HCT116 (cell line): Measurements from ENCODE around the gene MAP3K2. TPM values are rescaled to one million over a fixed set of nuclear protein-coding genes. Genes with fewer than 3 reads are reported as not detected.

Experiments used
- ATAC-seq: fragments of 200-7000 bp; cut with Tn5 transposase; 2 replicates; pipeline ENCODE4 v1.9.1; 2020; ENCODE audit warnings: mild to moderate bottlenecking, moderate library complexity
- BruUV-seq: library from RNA; stranded (reverse); fragments of 400-500 nt; replicated peaks from 2 replicates; lab custom pipeline; 2021; lab: Mats Ljungman, UMichigan
- CTCF ChIA-PET: fragments of 300-600 bp; sonication (Branson Sonifier 250); formaldehyde crosslinking; loops from one replicate; lab custom pipeline; 2021; ENCODE audit warnings: antibody characterized with exemption; lab: Charles Lee
- POLR2A ChIA-PET: fragments of 300-600, 350-600 bp; sonication (Branson Sonifier 250); formaldehyde crosslinking; loops from one replicate; lab custom pipeline; 2021; ENCODE audit warnings: antibody characterized with exemption; lab: Charles Lee
- RAD21 ChIA-PET, 2 experiments: fragments of 300-600 bp; sonication (Branson Sonifier 250); formaldehyde crosslinking; loops; one replicate each; lab custom pipeline; 2023; ENCODE audit warnings: low total read pairs in 2 of 2; ENCODE audit not compliant: uncharacterized antibody in 2 of 2, unreplicated experiment in 2 of 2, low non-redundant PET in 1 of 2; lab: Charles Lee
- DNase-seq: peaks from one replicate; pipeline ENCODE4 v3.0.0-alpha.2; 2010; ENCODE audit warnings: low read depth, low spot score
- H2AFZ ChIP-seq: fragments of 200-600 bp; shearing (Covaris generic), sonication (generic); 2 replicates; pipeline ENCODE4 v1.6.1; 2017; ENCODE audit warnings: low read depth, mixed run types, mixed read lengths, antibody characterized with exemption, low read length; ENCODE audit not compliant: poor library complexity, severe bottlenecking
- H3K27ac ChIP-seq: 2 replicates; pipeline ENCODE4 v1.5.1; 2012; ENCODE audit warnings: low read depth, low read length
- H3K27me3 ChIP-seq: fragments of 200-600 bp; sonication (generic); 2 replicates; pipeline ENCODE4 v1.6.1; 2016; ENCODE audit warnings: mixed run types, low read length, mixed read lengths; ENCODE audit not compliant: insufficient read depth
- H3K36me3 ChIP-seq, 2 experiments: fragments of 200-500 bp in 1 of 2; fragments of 200-600 bp in 1 of 2; sonication (Bioruptor generic) in 1 of 2; sonication (generic) in 1 of 2; 2 replicates each; pipeline versions ENCODE4 v1.5.1 to v1.6.1; 2014 to 2016; ENCODE audit warnings: low read length in 2 of 2, inconsistent platforms in 1 of 2, mixed read lengths in 1 of 2, mixed run types in 1 of 2; ENCODE audit not compliant: insufficient read depth in 2 of 2, control insufficient read depth in 1 of 2
- H3K4me1 ChIP-seq, 2 experiments: fragments of 200-600 bp in 1 of 2; sonication (generic) in 1 of 2; 2 replicates each; pipeline versions ENCODE4 v1.5.1 to v1.6.1; 2012 to 2017; ENCODE audit warnings: low read length in 2 of 2, inconsistent platforms in 1 of 2, mild to moderate bottlenecking in 1 of 2, mixed read lengths in 1 of 2, mixed run types in 1 of 2, moderate library complexity in 1 of 2; ENCODE audit not compliant: insufficient read depth in 2 of 2, control insufficient read depth in 1 of 2
- H3K4me2 ChIP-seq: fragments of 200-600 bp; sonication (generic); 2 replicates; pipeline ENCODE4 v1.6.1; 2017; ENCODE audit warnings: mixed run types, low read length, mixed read lengths
- H3K4me3 ChIP-seq, 2 experiments: fragments of 200-600 bp in 1 of 2; sonication (generic) in 1 of 2; replicated peaks in 1 of 2; 2 replicates each; pipeline ENCODE4 v1.5.1; 2011 to 2016; ENCODE audit warnings: low read length in 2 of 2, control low read depth in 1 of 2, low read depth in 1 of 2, mild to moderate bottlenecking in 1 of 2, mixed read lengths in 1 of 2, mixed run types in 1 of 2
- H3K79me2 ChIP-seq: fragments of 200-600 bp; sonication (generic); 2 replicates; pipeline ENCODE4 v1.6.1; 2017; ENCODE audit warnings: mild to moderate bottlenecking, mixed run types, low read length, moderate library complexity, mixed read lengths; ENCODE audit not compliant: insufficient read depth
- H3K9ac ChIP-seq: fragments of 200-600 bp; sonication (generic); 2 replicates; pipeline ENCODE4 v1.6.1; 2016; ENCODE audit warnings: low read length, mixed read lengths
- H3K9me2 ChIP-seq: fragments of 200-600 bp; sonication (generic), shearing (Covaris generic); 2 replicates; pipeline ENCODE4 v1.6.1; 2017; ENCODE audit warnings: mixed run types, mild to moderate bottlenecking, moderate library complexity; ENCODE audit not compliant: insufficient read depth
- H3K9me3 ChIP-seq, 2 experiments: fragments of 200-500 bp in 1 of 2; fragments of 200-600 bp in 1 of 2; sonication (Bioruptor generic) in 1 of 2; sonication (generic) in 1 of 2; 2 replicates each; pipeline ENCODE4 v1.6.1; 2014 to 2017; ENCODE audit warnings: low read length in 2 of 2, mixed read lengths in 2 of 2, inconsistent platforms in 1 of 2, low read depth in 1 of 2, mild to moderate bottlenecking in 1 of 2, mixed run types in 1 of 2, moderate library complexity in 1 of 2; ENCODE audit not compliant: control insufficient read depth in 1 of 2, insufficient read depth in 1 of 2
- H4K20me1 ChIP-seq: fragments of 200-600 bp; sonication (generic), shearing (Covaris generic); 2 replicates; pipeline ENCODE4 v1.6.1; 2017; ENCODE audit warnings: mixed run types, mild to moderate bottlenecking, moderate library complexity; ENCODE audit not compliant: insufficient read depth
- CEBPB ChIP-seq: IDR thresholded peaks from 2 replicates; pipeline ENCODE4 v1.6.1; 2012; ENCODE audit warnings: low read depth
- EGR1 ChIP-seq: IDR thresholded peaks from 2 replicates; pipeline ENCODE4 v1.6.1; 2012; ENCODE audit warnings: low read depth
- ELF1 ChIP-seq: IDR thresholded peaks from 2 replicates; pipeline ENCODE4 v1.6.1; 2012; ENCODE audit warnings: low read depth, borderline replicate concordance
- EZH2 ChIP-seq: fragments of 200-600 bp; sonication (generic); IDR thresholded peaks from 2 replicates; pipeline ENCODE4 v1.6.1; 2017; ENCODE audit warnings: antibody characterized with exemption, mixed run types
- EZH2phosphoT487 ChIP-seq: fragments of 200-600 bp; IDR thresholded peaks from 2 replicates; pipeline ENCODE4 v1.6.1; 2018; ENCODE audit warnings: antibody characterized with exemption, borderline replicate concordance
- MAX ChIP-seq: IDR thresholded peaks from 2 replicates; pipeline ENCODE4 v1.6.1; 2012
- POLR2A ChIP-seq: IDR thresholded peaks from 2 replicates; pipeline ENCODE4 v1.7.0; 2011; ENCODE audit warnings: borderline replicate concordance; ENCODE audit not compliant: insufficient read depth, insufficient read length; ENCODE audit errors: extremely low read depth
- POLR2AphosphoS5 ChIP-seq: IDR thresholded peaks from 2 replicates; pipeline ENCODE4 v1.6.1; 2011; ENCODE audit warnings: mild to moderate bottlenecking, low read depth, low read length, moderate library complexity
- RAD21 ChIP-seq: IDR thresholded peaks from 2 replicates; pipeline ENCODE4 v1.6.1; 2012; ENCODE audit warnings: low read depth, mild to moderate bottlenecking
- SIN3A ChIP-seq: IDR thresholded peaks from 2 replicates; pipeline ENCODE4 v1.6.1; 2012; ENCODE audit warnings: low read depth
- SRF ChIP-seq: IDR thresholded peaks from 2 replicates; pipeline ENCODE4 v1.6.1; 2012; ENCODE audit warnings: low read depth
- TCF7L2 ChIP-seq: IDR thresholded peaks from 2 replicates; pipeline ENCODE4 v1.7.0; 2011; ENCODE audit warnings: borderline replicate concordance, inconsistent platforms; ENCODE audit not compliant: insufficient read depth, insufficient read length; ENCODE audit errors: extremely low read depth
- YY1 ChIP-seq: IDR thresholded peaks from 2 replicates; pipeline ENCODE4 v1.6.1; 2011; ENCODE audit warnings: low read length, low read depth, moderate library complexity, mild to moderate bottlenecking; ENCODE audit not compliant: insufficient replicate concordance; ENCODE audit errors: extremely low read depth
- ZFX ChIP-seq: fragments of 450-650 bp; IDR thresholded peaks from 2 replicates; pipeline ENCODE4 v1.6.1; 2017
- ZNF274 ChIP-seq: fragments of 200-500 bp; sonication (Bioruptor generic); IDR thresholded peaks from 2 replicates; pipeline ENCODE4 v1.6.1; 2014; ENCODE audit warnings: mild to moderate bottlenecking, low read depth, low read length, inconsistent platforms
- intact Hi-C: fragments of 100-400 bp; cut with micrococcal nuclease; formaldehyde crosslinking; loops from 2 replicates; pipeline ENCODE4 v1.10.0; 2022
- total RNA-seq: library from RNA; stranded (reverse); gene quantifications from one replicate; pipeline ENCODE4 v1.2.1, GENCODE V29; 2021; ENCODE audit not compliant: unreplicated experiment
- TF ChIP-seq, protein P1 (sequence below): IDR thresholded peaks from 2 replicates; pipeline ENCODE4 v1.6.1; 2011; ENCODE audit warnings: mild to moderate bottlenecking, low read length, moderate library complexity; ENCODE audit not compliant: insufficient replicate concordance; ENCODE audit errors: extremely low read depth

Gene MAP3K2
- total RNA-seq, 1 experiment from 2014 or later = 44.5 TPM

DNA sequence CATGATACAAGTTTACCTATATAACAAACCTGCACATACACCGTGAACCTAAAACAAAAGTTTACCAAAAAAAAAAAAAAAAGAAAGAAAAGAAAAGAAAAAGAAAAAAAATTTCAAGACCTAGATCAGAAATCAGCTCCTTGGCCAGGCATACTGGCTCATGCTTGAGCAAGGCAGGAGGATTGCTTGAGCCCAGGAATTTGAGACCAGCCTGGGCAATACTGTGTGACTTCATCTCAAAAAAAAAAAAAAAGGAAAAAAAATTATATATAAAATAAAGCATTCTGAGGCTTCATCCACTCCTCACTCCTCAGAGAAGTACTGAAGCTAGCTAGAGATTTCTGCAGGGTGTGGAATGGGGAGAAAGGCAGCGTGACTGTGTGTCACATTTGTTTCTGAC, 18.7 kb upstream of the MAP3K2 start:
- ChIA-PET POLR2A (no interaction called here), CTCF (no interaction called here), RAD21 (no interaction called here)
- no peak for ATAC-seq
- H3K4me2 ChIP-seq = no peak overlapping the region
- TF ChIP-seq ZFX (no peak), CEBPB (no peak), EZH2phosphoT487 (no peak), SIN3A (no peak), YY1 (no peak)
- H3K79me2 ChIP-seq = no peaks in the 10 kb centered on the region
- DNase-seq = no peak
- no peak overlapping the region for H3K9ac ChIP-seq
- no peak overlapping the region for H3K27ac ChIP-seq
- H3K27me3 ChIP-seq = peaks cover 52% of the 10 kb centered on the region
- no peaks in the 10 kb centered on the region for H3K36me3 ChIP-seq
- no peak overlapping the region for H3K4me3 ChIP-seq
- no peaks in the 10 kb centered on the region for H3K9me3 ChIP-seq
- intact Hi-C loops = no loop called here
- H2AFZ ChIP-seq = no peak overlapping the region
- H3K4me1 ChIP-seq = peaks cover 22 to 26% of the 10 kb centered on the region in 2 experiments
- H3K9me2 ChIP-seq = no peaks in the 10 kb centered on the region
- H4K20me1 ChIP-seq = no peaks in the 10 kb centered on the region
- BruUV-seq = no TSS peak

GRCh38 chr2:127405255-127405610, 17.5 kb upstream of the MAP3K2 start:
- intact Hi-C loops = no loop called here
- RAD21 ChIA-PET = no interaction called here
- Histone ChIP-seq H2AFZ (no peak overlapping the region), H3K9ac (no peak overlapping the region), H4K20me1 (no peaks in the 10 kb centered on the region), H3K4me2 (no peak overlapping the region), H3K27ac (no peak overlapping the region), H3K36me3 (no peaks in the 10 kb centered on the region), H3K9me3 (no peaks in the 10 kb centered on the region), H3K27me3 (peaks cover 56% of the 10 kb centered on the region), H3K79me2 (no peaks in the 10 kb centered on the region), H3K4me3 (no peak overlapping the region), H3K4me1 (peaks cover 15 to 17% of the 10 kb centered on the region in 2 experiments), H3K9me2 (no peaks in the 10 kb centered on the region)
- BruUV-seq = no TSS peak
- TF ChIP-seq ZNF274 = no peak
- no peak for TF ChIP-seq POLR2A
- no peak for TF ChIP-seq TCF7L2
- no peak for TF ChIP-seq RAD21
- TF ChIP-seq SRF = no peak
- no peak for TF ChIP-seq POLR2AphosphoS5
- no peak for TF ChIP-seq EGR1
- no peak for TF ChIP-seq ELF1
- no peak for TF ChIP-seq EZH2
- TF ChIP-seq, protein P1, sequence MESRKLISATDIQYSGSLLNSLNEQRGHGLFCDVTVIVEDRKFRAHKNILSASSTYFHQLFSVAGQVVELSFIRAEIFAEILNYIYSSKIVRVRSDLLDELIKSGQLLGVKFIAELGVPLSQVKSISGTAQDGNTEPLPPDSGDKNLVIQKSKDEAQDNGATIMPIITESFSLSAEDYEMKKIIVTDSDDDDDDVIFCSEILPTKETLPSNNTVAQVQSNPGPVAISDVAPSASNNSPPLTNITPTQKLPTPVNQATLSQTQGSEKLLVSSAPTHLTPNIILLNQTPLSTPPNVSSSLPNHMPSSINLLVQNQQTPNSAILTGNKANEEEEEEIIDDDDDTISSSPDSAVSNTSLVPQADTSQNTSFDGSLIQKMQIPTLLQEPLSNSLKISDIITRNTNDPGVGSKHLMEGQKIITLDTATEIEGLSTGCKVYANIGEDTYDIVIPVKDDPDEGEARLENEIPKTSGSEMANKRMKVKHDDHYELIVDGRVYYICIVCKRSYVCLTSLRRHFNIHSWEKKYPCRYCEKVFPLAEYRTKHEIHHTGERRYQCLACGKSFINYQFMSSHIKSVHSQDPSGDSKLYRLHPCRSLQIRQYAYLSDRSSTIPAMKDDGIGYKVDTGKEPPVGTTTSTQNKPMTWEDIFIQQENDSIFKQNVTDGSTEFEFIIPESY = no peak
- TF ChIP-seq MAX = no peak
- TF ChIP-seq EZH2phosphoT487 = no peak
- CTCF ChIA-PET = no interaction called here
- no peak for DNase-seq
- ATAC-seq = no peak
- POLR2A ChIA-PET = no interaction called here
